ENCODE data around the gene HMOX2.

The HMOX2 gene

GRCh38 chr16:4496305-4496704, 20.1 kb downstream of the HMOX2 start:
- no peak for TF ChIP-seq EZH2phosphoT487 (IDR thresholded peaks at IDR 0.05; ENCODE audit: borderline replicate concordance, low read length)
- no peak for TF ChIP-seq CTCF (IDR thresholded peaks at IDR 0.05; ENCODE audit: low read depth, low read length, poor library complexity, severe bottlenecking)
- Histone ChIP-seq H3K9me3 (ENCODE audit: control insufficient read depth, insufficient read depth, low read length) (no peaks in the 10 kb centered on the region), H3K4me2 (ENCODE audit: low read length) (no peak overlapping the region), H3K27ac (ENCODE audit: low read depth, low read length) (no peak overlapping the region), H3K36me3 (ENCODE audit: control insufficient read depth, low read length) (peaks cover 18% of the 10 kb centered on the region; the same call in 1 of the 2 replicates), H3K79me2 (ENCODE audit: control insufficient read depth, low read length) (peaks cover 83% of the 10 kb centered on the region), H3K9me2 (replicated peaks; ENCODE audit: control insufficient read depth, low read length) (no peaks in the 10 kb centered on the region), H3K4me3 (ENCODE audit: low read length) (no peak overlapping the region), H3K27me3 (ENCODE audit: control insufficient read depth, low read length) (no peaks in the 10 kb centered on the region), H3F3A (ENCODE audit: control insufficient read depth, insufficient read depth) (no peaks in the 10 kb centered on the region), H3K4me1 (ENCODE audit: control insufficient read depth, low read length) (no peaks in the 10 kb centered on the region), H4K20me1 (ENCODE audit: control insufficient read depth, insufficient read depth, low read depth, low read length) (peaks cover 8% of the 10 kb centered on the region; the same call in 1 of the 2 replicates)

GRCh38 chr16:4498546-4499195, 22.5 kb downstream of the HMOX2 start:
- peaks cover 8% of the 10 kb centered on the region; the same call in 1 of the 2 replicates for H4K20me1 ChIP-seq (ENCODE audit: control insufficient read depth, insufficient read depth, low read depth, low read length)
- 0 out of 2 replicates have a peak, but pooled peaks cover 3% of the 10 kb centered on the region for H3F3A ChIP-seq (ENCODE audit: control insufficient read depth, insufficient read depth)
- H3K4me2 ChIP-seq (ENCODE audit: low read length) = no peak overlapping the region
- no peaks in the 10 kb centered on the region for H3K4me1 ChIP-seq (ENCODE audit: control insufficient read depth, low read length)
- H3K27me3 ChIP-seq (ENCODE audit: control insufficient read depth, low read length) = no peaks in the 10 kb centered on the region
- peaks cover 82% of the 10 kb centered on the region for H3K79me2 ChIP-seq (ENCODE audit: control insufficient read depth, low read length)
- H3K9me3 ChIP-seq (ENCODE audit: control insufficient read depth, insufficient read depth, low read length) = no peaks in the 10 kb centered on the region
- H3K9me2 ChIP-seq (replicated peaks; ENCODE audit: control insufficient read depth, low read length) = no peaks in the 10 kb centered on the region
- H3K4me3 ChIP-seq (ENCODE audit: low read length) = no peak overlapping the region
- peaks cover 18% of the 10 kb centered on the region; the same call in 1 of the 2 replicates for H3K36me3 ChIP-seq (ENCODE audit: control insufficient read depth, low read length)
- no peak for TF ChIP-seq CTCF (IDR thresholded peaks at IDR 0.05; ENCODE audit: low read depth, low read length, poor library complexity, severe bottlenecking)
- TF ChIP-seq EZH2phosphoT487 (IDR thresholded peaks at IDR 0.05; ENCODE audit: borderline replicate concordance, low read length) = no peak
- no peak overlapping the region for H3K27ac ChIP-seq (ENCODE audit: low read depth, low read length)

GRCh38 chr16:4499196-4499555, 23.0 kb downstream of the HMOX2 start:
- Histone ChIP-seq H3F3A (ENCODE audit: control insufficient read depth, insufficient read depth) (0 out of 2 replicates have a peak, but pooled peaks cover 3% of the 10 kb centered on the region), H3K79me2 (ENCODE audit: control insufficient read depth, low read length) (peaks cover 86% of the 10 kb centered on the region), H3K9me3 (ENCODE audit: control insufficient read depth, insufficient read depth, low read length) (no peaks in the 10 kb centered on the region), H3K4me3 (ENCODE audit: low read length) (no peak overlapping the region), H3K4me2 (ENCODE audit: low read length) (no peak overlapping the region), H3K4me1 (ENCODE audit: control insufficient read depth, low read length) (no peaks in the 10 kb centered on the region), H4K20me1 (ENCODE audit: control insufficient read depth, insufficient read depth, low read depth, low read length) (peaks cover 8% of the 10 kb centered on the region; the same call in 1 of the 2 replicates), H3K27ac (ENCODE audit: low read depth, low read length) (no peak overlapping the region), H3K9me2 (replicated peaks; ENCODE audit: control insufficient read depth, low read length) (no peaks in the 10 kb centered on the region), H3K27me3 (ENCODE audit: control insufficient read depth, low read length) (no peaks in the 10 kb centered on the region), H3K36me3 (ENCODE audit: control insufficient read depth, low read length) (peaks cover 18% of the 10 kb centered on the region; the same call in 1 of the 2 replicates)
- TF ChIP-seq CTCF (IDR thresholded peaks at IDR 0.05; ENCODE audit: low read depth, low read length, poor library complexity, severe bottlenecking) (no peak), EZH2phosphoT487 (IDR thresholded peaks at IDR 0.05; ENCODE audit: borderline replicate concordance, low read length) (no peak)
